GM20000 (cell line): ENCODE data around the gene PRTFDC1.

Source experiments
- DNase-seq: peaks from one replicate; pipeline ENCODE4 v3.0.0; 2012; ENCODE audit warnings: low spot score
- TF ChIP-seq, protein P1 (sequence below): IDR thresholded peaks from 2 replicates; pipeline ENCODE4 v1.5.1; 2012; ENCODE audit warnings: mild to moderate bottlenecking, control low read depth; ENCODE audit errors: extremely low read depth, missing control alignments

Gene PRTFDC1

DNA sequence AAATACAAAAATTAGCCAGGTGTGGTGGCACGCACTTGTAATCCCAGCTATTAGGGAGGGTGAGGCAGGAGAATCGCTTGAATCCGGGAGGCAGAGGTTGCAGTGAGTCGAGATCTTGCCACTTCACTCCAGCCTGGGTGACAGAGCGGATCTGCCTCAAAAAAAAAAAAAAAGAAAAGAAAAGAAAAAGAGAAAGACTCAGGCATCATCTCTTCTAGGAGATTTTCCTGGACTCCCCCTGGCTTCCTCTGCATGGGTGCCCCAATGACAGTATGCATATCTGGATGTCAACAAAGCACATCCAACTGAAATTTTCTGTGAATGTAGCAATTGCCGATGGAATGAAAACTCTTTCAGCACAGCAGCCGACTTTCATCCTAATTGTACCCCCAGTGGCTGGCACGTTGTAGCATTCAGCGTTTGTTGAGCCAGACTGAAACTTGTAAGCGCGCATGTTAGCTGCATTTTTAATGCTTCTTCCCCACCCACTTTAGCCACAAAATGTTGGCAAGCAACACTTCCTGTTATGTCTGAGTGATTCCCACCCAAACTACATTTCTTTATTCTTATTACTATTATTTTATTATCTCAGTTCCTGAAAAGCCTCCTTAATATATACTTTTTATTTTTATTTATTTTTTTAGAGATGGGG, 70.2 kb downstream of the PRTFDC1 start:
- TF ChIP-seq, protein P1, sequence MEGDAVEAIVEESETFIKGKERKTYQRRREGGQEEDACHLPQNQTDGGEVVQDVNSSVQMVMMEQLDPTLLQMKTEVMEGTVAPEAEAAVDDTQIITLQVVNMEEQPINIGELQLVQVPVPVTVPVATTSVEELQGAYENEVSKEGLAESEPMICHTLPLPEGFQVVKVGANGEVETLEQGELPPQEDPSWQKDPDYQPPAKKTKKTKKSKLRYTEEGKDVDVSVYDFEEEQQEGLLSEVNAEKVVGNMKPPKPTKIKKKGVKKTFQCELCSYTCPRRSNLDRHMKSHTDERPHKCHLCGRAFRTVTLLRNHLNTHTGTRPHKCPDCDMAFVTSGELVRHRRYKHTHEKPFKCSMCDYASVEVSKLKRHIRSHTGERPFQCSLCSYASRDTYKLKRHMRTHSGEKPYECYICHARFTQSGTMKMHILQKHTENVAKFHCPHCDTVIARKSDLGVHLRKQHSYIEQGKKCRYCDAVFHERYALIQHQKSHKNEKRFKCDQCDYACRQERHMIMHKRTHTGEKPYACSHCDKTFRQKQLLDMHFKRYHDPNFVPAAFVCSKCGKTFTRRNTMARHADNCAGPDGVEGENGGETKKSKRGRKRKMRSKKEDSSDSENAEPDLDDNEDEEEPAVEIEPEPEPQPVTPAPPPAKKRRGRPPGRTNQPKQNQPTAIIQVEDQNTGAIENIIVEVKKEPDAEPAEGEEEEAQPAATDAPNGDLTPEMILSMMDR, result no peak
- DNase-seq, result no peak

DNA sequence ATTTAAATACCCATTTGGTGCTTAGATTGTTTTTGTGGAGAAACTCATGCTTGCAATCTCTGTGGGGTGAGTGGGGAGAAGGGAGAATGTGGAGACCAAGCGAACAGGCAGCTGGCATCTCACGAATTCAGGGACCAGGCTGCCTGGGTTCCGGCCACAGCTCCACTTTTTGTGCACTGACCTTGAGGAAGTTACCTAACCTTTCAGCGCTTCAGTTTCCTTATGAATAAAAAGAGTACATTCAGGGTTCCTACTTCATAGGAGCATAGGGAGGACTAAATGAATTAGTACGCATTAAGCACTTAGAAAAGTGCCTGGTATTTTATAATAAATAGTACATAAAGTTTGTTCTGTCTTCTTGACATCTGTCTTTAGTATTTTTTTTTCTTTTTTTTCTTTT, 72.5 kb downstream of the PRTFDC1 start:
- DNase-seq, result no peak
- TF ChIP-seq, protein P1, result no peak

- DNase-seq, result no peak
- TF ChIP-seq, protein P1, result no peak
Observed at GRCh38 chr10:24874133-24874532, 78.3 kb downstream of the PRTFDC1 start.

- TF ChIP-seq, protein P1, result no peak
- DNase-seq, result no peak
Observed at GRCh38 chr10:24873281-24873683, 79.1 kb downstream of the PRTFDC1 start.

- TF ChIP-seq, protein P1, result no peak
- no peak for DNase-seq
Observed at GRCh38 chr10:24872790-24873182, 79.6 kb downstream of the PRTFDC1 start.

DNA sequence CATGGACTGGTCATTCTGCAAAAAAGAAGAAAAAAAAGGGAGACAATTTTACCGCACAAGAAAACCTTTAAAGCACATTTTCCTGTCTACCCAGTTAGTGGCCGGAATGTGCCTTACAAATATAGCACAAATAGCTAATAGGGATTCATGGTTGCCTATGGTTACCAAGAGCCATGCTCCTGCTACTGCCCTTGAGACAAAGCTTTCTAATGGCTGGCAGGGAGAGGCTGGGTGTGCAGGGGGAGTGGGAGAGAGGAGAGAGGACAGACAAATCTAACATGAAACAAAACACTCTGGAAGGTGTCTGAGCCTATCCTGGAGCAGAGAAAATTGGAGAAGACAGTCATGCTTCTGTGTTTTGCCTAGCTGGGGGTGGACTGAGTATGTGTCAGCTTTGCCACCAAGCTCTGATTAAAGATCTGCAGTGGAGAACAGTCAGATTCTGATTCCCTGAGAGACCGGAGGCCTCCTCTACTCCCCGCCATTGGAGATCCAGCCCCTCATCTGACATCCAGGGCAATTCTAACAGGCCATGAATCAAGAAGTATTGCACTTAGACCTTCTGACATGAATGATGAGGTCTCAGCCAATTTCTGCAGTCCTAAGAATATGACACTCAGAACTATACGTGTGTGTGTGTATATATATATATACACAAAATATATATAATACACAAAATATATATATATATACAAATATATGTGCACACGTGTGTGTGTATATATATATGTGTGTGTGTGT, 80.2 kb downstream of the PRTFDC1 start:
- TF ChIP-seq, protein P1, result no peak
- no peak for DNase-seq

- no peak for DNase-seq
- TF ChIP-seq, protein P1, result no peak
Observed at GRCh38 chr10:24871011-24871935, 81.1 kb downstream of the PRTFDC1 start.
